ENCODE data around the gene ATAD1. TPM values are rescaled to one million over a fixed set of nuclear protein-coding genes. Genes with fewer than 3 reads are reported as not detected.

ATAD1 gene
- total and polyA plus RNA-seq, 4 donors, result 11.6 to 50.2 (median 28.7) TPM

GRCh38 chr10:87764072-87764934, 53.7 kb downstream of the ATAD1 start:
- no peak overlapping the region for H3K27ac ChIP-seq (ENCODE audit: low read depth in 1 of 2, low read length in 1 of 2)
- peaks cover 3 to 33% (median 13%) of the 10 kb centered on the region in 4 donors for H3K36me3 ChIP-seq (ENCODE audit: control insufficient read depth in 4 of 4, insufficient read depth in 4 of 4, low read length in 4 of 4)
- 92 to 95% methylated on average over 13 of the region's 13 CpGs for WGBS, 2 donors
- H3K4me3 ChIP-seq, result no peak overlapping the region
- H3K4me1 ChIP-seq (ENCODE audit: control insufficient read depth in 5 of 5, insufficient read depth in 5 of 5, low read length in 5 of 5), result peaks cover 0 to 3% (median 0%) of the 10 kb centered on the region in 5 donors
- ATAC-seq (ENCODE audit: insufficient read depth, low FRiP score), result no peak
- no peaks in the 10 kb centered on the region for H3K27me3 ChIP-seq (ENCODE audit: control insufficient read depth in 3 of 3, insufficient read depth in 3 of 3, low read length in 2 of 3)
- no peak for DNase-seq
- no peak overlapping the region for H3K9ac ChIP-seq (ENCODE audit: insufficient read depth in 1 of 2, low read length in 2 of 2)
- H3K9me3 ChIP-seq (ENCODE audit: control insufficient read depth in 4 of 4, insufficient read depth in 3 of 4, low read length in 3 of 4), result no peaks in the 10 kb centered on the region
- no peak for TF ChIP-seq CTCF (IDR thresholded peaks at IDR 0.05; ENCODE audit: control extremely low read depth, extremely low read depth)

- ATAC-seq (ENCODE audit: insufficient read depth, low FRiP score), result no peak
- Histone ChIP-seq H3K9ac (ENCODE audit: insufficient read depth in 1 of 2, low read length in 2 of 2) (no peak overlapping the region), H3K36me3 (ENCODE audit: control insufficient read depth in 4 of 4, insufficient read depth in 4 of 4, low read length in 4 of 4) (peaks cover 3 to 30% (median 8%) of the 10 kb centered on the region in 4 donors), H3K4me3 (no peak overlapping the region), H3K27me3 (ENCODE audit: control insufficient read depth in 3 of 3, insufficient read depth in 3 of 3, low read length in 2 of 3) (no peaks in the 10 kb centered on the region), H3K27ac (ENCODE audit: low read depth in 1 of 2, low read length in 1 of 2) (no peak overlapping the region), H3K9me3 (ENCODE audit: control insufficient read depth in 4 of 4, insufficient read depth in 3 of 4, low read length in 3 of 4) (no peaks in the 10 kb centered on the region), H3K4me1 (ENCODE audit: control insufficient read depth in 5 of 5, insufficient read depth in 5 of 5, low read length in 5 of 5) (peaks cover 0 to 3% (median 0%) of the 10 kb centered on the region in 5 donors)
- 91 to 92% methylated on average over 5 of the region's 5 CpGs for WGBS, 2 donors
- DNase-seq, result no peak
- TF ChIP-seq CTCF (IDR thresholded peaks at IDR 0.05; ENCODE audit: control extremely low read depth, extremely low read depth), result no peak
Measured at GRCh38 chr10:87763086-87763861, 54.8 kb downstream of the ATAD1 start.

GRCh38 chr10:87761892-87762291, 56.1 kb downstream of the ATAD1 start:
- Histone ChIP-seq H3K4me3 (no peak overlapping the region), H3K9me3 (ENCODE audit: control insufficient read depth in 4 of 4, insufficient read depth in 3 of 4, low read length in 3 of 4) (no peaks in the 10 kb centered on the region), H3K9ac (ENCODE audit: insufficient read depth in 1 of 2, low read length in 2 of 2) (no peak overlapping the region), H3K36me3 (ENCODE audit: control insufficient read depth in 4 of 4, insufficient read depth in 4 of 4, low read length in 4 of 4) (peaks cover 3 to 21% (median 8%) of the 10 kb centered on the region in 4 donors), H3K27ac (ENCODE audit: low read depth in 1 of 2, low read length in 1 of 2) (no peak overlapping the region), H3K4me1 (ENCODE audit: control insufficient read depth in 5 of 5, insufficient read depth in 5 of 5, low read length in 5 of 5) (peaks cover 0 to 5% (median 0%) of the 10 kb centered on the region in 5 donors), H3K27me3 (ENCODE audit: control insufficient read depth in 3 of 3, insufficient read depth in 3 of 3, low read length in 2 of 3) (no peaks in the 10 kb centered on the region)
- no peak for DNase-seq
- 63 to 80% methylated on average over 2 of the region's 2 CpGs for WGBS, 2 donors
- no peak for ATAC-seq (ENCODE audit: insufficient read depth, low FRiP score)
- no peak for TF ChIP-seq CTCF (IDR thresholded peaks at IDR 0.05; ENCODE audit: control extremely low read depth, extremely low read depth)
